ENCODE measurements around the gene ATP5ME. TPM values are rescaled to one million over a fixed set of nuclear protein-coding genes. Genes with fewer than 3 reads are reported as not detected.

The ATP5ME gene
- total RNA-seq, 1 donor from 2014 or later, result 255 TPM

GRCh38 chr4:680091-680490, 6.0 kb upstream of the ATP5ME start:
- Histone ChIP-seq H3K27me3 (ENCODE audit: insufficient read depth, low read length) (no peaks in the 10 kb centered on the region), H3K4me3 (ENCODE audit: insufficient read depth, low read depth, low read length) (no peak overlapping the region), H3K9me3 (ENCODE audit: insufficient read depth, low read depth, low read length) (no peaks in the 10 kb centered on the region), H3K36me3 (ENCODE audit: insufficient read depth, low read length) (no peaks in the 10 kb centered on the region), H3K27ac (ENCODE audit: low read depth, low read length) (no peak overlapping the region), H3K9ac (ENCODE audit: low read length) (no peak overlapping the region), H3K4me1 (ENCODE audit: insufficient read depth, low read length) (peaks cover 10% of the 10 kb centered on the region), H3K79me2 (ENCODE audit: insufficient read depth, low read length) (peaks cover 5% of the 10 kb centered on the region), H3K4me2 (ENCODE audit: low read length) (no peak overlapping the region), H2AFZ (ENCODE audit: low read depth, low read length) (no peak overlapping the region), H4K20me1 (ENCODE audit: insufficient read depth, low read length) (no peaks in the 10 kb centered on the region)
- FAIRE-seq, result no peak
- H3K36me3 Mint-ChIP-seq (ENCODE audit: low read depth, unreplicated experiment), result peaks cover 2% of the 10 kb centered on the region
- H3K4me1 Mint-ChIP-seq (ENCODE audit: low read depth, unreplicated experiment), result peaks cover 10% of the 10 kb centered on the region
- peak overlapping the region; percentile 40 for H3K4me3 Mint-ChIP-seq (ENCODE audit: unreplicated experiment)
- no peak for DNase-seq (ENCODE audit: low read depth)
- peaks cover under 1% of the 10 kb centered on the region for H3K27me3 Mint-ChIP-seq (ENCODE audit: low read depth, unreplicated experiment)
- H3K27ac Mint-ChIP-seq (ENCODE audit: unreplicated experiment), result no peak overlapping the region
- TF ChIP-seq CTCF (IDR thresholded peaks at IDR 0.05; ENCODE audit: insufficient read depth, low read depth, low read length) (no peak), EZH2 (IDR thresholded peaks at IDR 0.05; ENCODE audit: insufficient read depth, low read length) (no peak)
- H3K9me3 Mint-ChIP-seq (ENCODE audit: unreplicated experiment), result no peaks in the 10 kb centered on the region

GRCh38 chr4:679629-680028, 5.6 kb upstream of the ATP5ME start:
- no peak for TF ChIP-seq CTCF (IDR thresholded peaks at IDR 0.05; ENCODE audit: insufficient read depth, low read depth, low read length)
- no peak for TF ChIP-seq EZH2 (IDR thresholded peaks at IDR 0.05; ENCODE audit: insufficient read depth, low read length)
- DNase-seq (ENCODE audit: low read depth), result no peak
- H2AFZ ChIP-seq (ENCODE audit: low read depth, low read length), result no peak overlapping the region
- H3K27me3 ChIP-seq (ENCODE audit: insufficient read depth, low read length), result no peaks in the 10 kb centered on the region
- H3K4me1 Mint-ChIP-seq (ENCODE audit: low read depth, unreplicated experiment), result peaks cover 8% of the 10 kb centered on the region
- peak overlapping the region; percentile 53 for H3K27ac Mint-ChIP-seq (ENCODE audit: unreplicated experiment)
- peaks cover 13% of the 10 kb centered on the region for H3K4me1 ChIP-seq (ENCODE audit: insufficient read depth, low read length)
- peaks cover 10% of the 10 kb centered on the region for H3K79me2 ChIP-seq (ENCODE audit: insufficient read depth, low read length)
- no peak overlapping the region for H3K4me3 Mint-ChIP-seq (ENCODE audit: unreplicated experiment)
- H4K20me1 ChIP-seq (ENCODE audit: insufficient read depth, low read length), result no peaks in the 10 kb centered on the region
- H3K4me3 ChIP-seq (ENCODE audit: insufficient read depth, low read depth, low read length), result no peak overlapping the region
- FAIRE-seq, result no peak
- H3K4me2 ChIP-seq (ENCODE audit: low read length), result no peak overlapping the region
- no peaks in the 10 kb centered on the region for H3K9me3 ChIP-seq (ENCODE audit: insufficient read depth, low read depth, low read length)
- no peaks in the 10 kb centered on the region for H3K36me3 Mint-ChIP-seq (ENCODE audit: low read depth, unreplicated experiment)
- H3K36me3 ChIP-seq (ENCODE audit: insufficient read depth, low read length), result no peaks in the 10 kb centered on the region
- no peaks in the 10 kb centered on the region for H3K9me3 Mint-ChIP-seq (ENCODE audit: unreplicated experiment)
- H3K9ac ChIP-seq (ENCODE audit: low read length), result no peak overlapping the region
- H3K27ac ChIP-seq (ENCODE audit: low read depth, low read length), result no peak overlapping the region
- H3K27me3 Mint-ChIP-seq (ENCODE audit: low read depth, unreplicated experiment), result no peaks in the 10 kb centered on the region

DNA sequence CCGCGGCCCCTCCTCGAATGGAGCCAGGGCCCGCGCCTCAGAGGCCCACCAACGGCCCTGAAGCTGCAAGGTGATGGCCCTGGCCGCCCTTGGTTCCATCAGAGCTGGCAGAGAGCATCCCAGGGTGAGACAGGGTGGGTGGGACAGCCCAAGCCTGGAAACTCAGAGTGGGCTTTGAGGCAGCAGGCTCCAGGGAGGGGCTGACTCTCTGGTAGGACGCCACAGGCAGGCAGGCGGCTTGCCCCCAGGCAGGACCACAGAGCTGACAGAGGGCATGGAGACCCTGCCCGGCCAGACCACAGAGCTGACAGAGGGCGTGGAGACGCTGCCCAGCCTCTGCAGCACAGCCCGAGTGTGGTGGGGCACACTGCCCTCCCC, 5.0 kb upstream of the ATP5ME start:
- H3K27ac ChIP-seq (ENCODE audit: low read depth, low read length), result no peak overlapping the region
- no peaks in the 10 kb centered on the region for H3K27me3 Mint-ChIP-seq (ENCODE audit: low read depth, unreplicated experiment)
- H3K4me2 ChIP-seq (ENCODE audit: low read length), result no peak overlapping the region
- FAIRE-seq (no peak), DNase-seq (ENCODE audit: low read depth) (no peak)
- no peaks in the 10 kb centered on the region for H3K27me3 ChIP-seq (ENCODE audit: insufficient read depth, low read length)
- H3K4me3 Mint-ChIP-seq (ENCODE audit: unreplicated experiment), result no peak overlapping the region
- H4K20me1 ChIP-seq (ENCODE audit: insufficient read depth, low read length), result no peaks in the 10 kb centered on the region
- no peaks in the 10 kb centered on the region for H3K36me3 Mint-ChIP-seq (ENCODE audit: low read depth, unreplicated experiment)
- H3K27ac Mint-ChIP-seq (ENCODE audit: unreplicated experiment), result no peak overlapping the region
- no peaks in the 10 kb centered on the region for H3K9me3 Mint-ChIP-seq (ENCODE audit: unreplicated experiment)
- H3K79me2 ChIP-seq (ENCODE audit: insufficient read depth, low read length), result peaks cover 13% of the 10 kb centered on the region
- H3K4me1 ChIP-seq (ENCODE audit: insufficient read depth, low read length), result peaks cover 13% of the 10 kb centered on the region
- no peaks in the 10 kb centered on the region for H3K9me3 ChIP-seq (ENCODE audit: insufficient read depth, low read depth, low read length)
- peaks cover 8% of the 10 kb centered on the region for H3K4me1 Mint-ChIP-seq (ENCODE audit: low read depth, unreplicated experiment)
- TF ChIP-seq EZH2 (IDR thresholded peaks at IDR 0.05; ENCODE audit: insufficient read depth, low read length) (no peak), CTCF (IDR thresholded peaks at IDR 0.05; ENCODE audit: insufficient read depth, low read depth, low read length) (no peak)
- H2AFZ ChIP-seq (ENCODE audit: low read depth, low read length), result no peak overlapping the region
- H3K9ac ChIP-seq (ENCODE audit: low read length), result no peak overlapping the region
- no peak overlapping the region for H3K4me3 ChIP-seq (ENCODE audit: insufficient read depth, low read depth, low read length)
- no peaks in the 10 kb centered on the region for H3K36me3 ChIP-seq (ENCODE audit: insufficient read depth, low read length)

Measured in astrocyte (in vitro differentiated cells and primary cell).